ENCODE data around the gene UBE2D4.

UBE2D4 gene

GRCh38 chr7:43942997-43943396, 16.8 kb downstream of the UBE2D4 start:
- TF ChIP-seq CTCF (IDR thresholded peaks at IDR 0.05; ENCODE audit: low read depth, low read length): peak; percentile 44
- Histone ChIP-seq H3K27me3 (ENCODE audit: insufficient read depth, low read depth, severe bottlenecking) (no peaks in the 10 kb centered on the region), H3K9me3 (ENCODE audit: severe bottlenecking) (peaks cover 2% of the 10 kb centered on the region), H3K27ac (no peak overlapping the region), H3K36me3 (peaks cover 7% of the 10 kb centered on the region), H3K4me3 (ENCODE audit: low read depth, low read length) (no peak overlapping the region)
- peak; percentile 21 for DNase-seq

- no peaks in the 10 kb centered on the region for H3K27me3 ChIP-seq (ENCODE audit: insufficient read depth, low read depth, severe bottlenecking)
- H3K36me3 ChIP-seq: peaks cover 7% of the 10 kb centered on the region
- no peak for TF ChIP-seq CTCF (IDR thresholded peaks at IDR 0.05; ENCODE audit: low read depth, low read length)
- no peak for DNase-seq
- no peak overlapping the region for H3K4me3 ChIP-seq (ENCODE audit: low read depth, low read length)
- no peak overlapping the region for H3K27ac ChIP-seq
- H3K9me3 ChIP-seq (ENCODE audit: severe bottlenecking): peaks cover 2% of the 10 kb centered on the region
Observed at GRCh38 chr7:43943417-43944187, 17.4 kb downstream of the UBE2D4 start.

- Histone ChIP-seq H3K27me3 (ENCODE audit: insufficient read depth, low read depth, severe bottlenecking) (no peaks in the 10 kb centered on the region), H3K9me3 (ENCODE audit: severe bottlenecking) (peaks cover 2% of the 10 kb centered on the region), H3K27ac (no peak overlapping the region), H3K4me3 (ENCODE audit: low read depth, low read length) (no peak overlapping the region), H3K36me3 (peaks cover 7% of the 10 kb centered on the region)
- no peak for DNase-seq
- no peak for TF ChIP-seq CTCF (IDR thresholded peaks at IDR 0.05; ENCODE audit: low read depth, low read length)
Observed at GRCh38 chr7:43944286-43944685, 18.1 kb downstream of the UBE2D4 start.

GRCh38 chr7:43952028-43952427, 25.8 kb downstream of the UBE2D4 start:
- Histone ChIP-seq H3K27ac (no peak overlapping the region), H3K4me3 (ENCODE audit: low read depth, low read length) (no peak overlapping the region), H3K27me3 (ENCODE audit: insufficient read depth, low read depth, severe bottlenecking) (no peaks in the 10 kb centered on the region), H3K36me3 (peaks cover 8% of the 10 kb centered on the region), H3K9me3 (ENCODE audit: severe bottlenecking) (peaks cover 2% of the 10 kb centered on the region)
- no peak for DNase-seq
- TF ChIP-seq CTCF (IDR thresholded peaks at IDR 0.05; ENCODE audit: low read depth, low read length): no peak

- DNase-seq: no peak
- H3K36me3 ChIP-seq: peaks cover 4% of the 10 kb centered on the region
- H3K9me3 ChIP-seq (ENCODE audit: severe bottlenecking): no peaks in the 10 kb centered on the region
- no peak overlapping the region for H3K4me3 ChIP-seq (ENCODE audit: low read depth, low read length)
- no peak for TF ChIP-seq CTCF (IDR thresholded peaks at IDR 0.05; ENCODE audit: low read depth, low read length)
- H3K27me3 ChIP-seq (ENCODE audit: insufficient read depth, low read depth, severe bottlenecking): no peaks in the 10 kb centered on the region
- H3K27ac ChIP-seq: peak overlapping the region; percentile 78; the same call in 1 of the 2 replicates
Observed at GRCh38 chr7:43953071-43953470, 26.8 kb downstream of the UBE2D4 start.
